Astrocyte (in vitro differentiated cells and primary cell): ENCODE results near the gene ACOX3. TPM values are rescaled to one million over a fixed set of nuclear protein-coding genes. Genes with fewer than 3 reads are reported as not detected.

ENCODE experiments used
- DNase-seq: peaks from one replicate; pipeline ENCODE4 v3.0.0-alpha.2; 2010; ENCODE audit warnings: low read depth
- FAIRE-seq: peaks from 2 replicates; lab custom pipeline; 2011; peaks lifted over from hg19 to GRCh38; lab: Jason Lieb, UNC
- H2AFZ ChIP-seq: 2 replicates; pipeline ENCODE4 v1.6.0; 2012; ENCODE audit warnings: low read depth, low read length, inconsistent platforms
- H3K27ac ChIP-seq: 2 replicates; pipeline ENCODE4 v1.5.1; 2011; ENCODE audit warnings: low read depth, low read length, inconsistent platforms
- H3K27me3 ChIP-seq: 2 replicates; pipeline ENCODE4 v1.6.0; 2011; ENCODE audit warnings: low read length, inconsistent platforms; ENCODE audit not compliant: insufficient read depth
- H3K36me3 ChIP-seq: 2 replicates; pipeline ENCODE4 v1.5.1; 2011; ENCODE audit warnings: low read length, inconsistent platforms; ENCODE audit not compliant: insufficient read depth
- H3K4me1 ChIP-seq: 2 replicates; pipeline ENCODE4 v1.5.1; 2011; ENCODE audit warnings: low read length, inconsistent platforms; ENCODE audit not compliant: insufficient read depth
- H3K4me2 ChIP-seq: 2 replicates; pipeline ENCODE4 v1.6.0; 2012; ENCODE audit warnings: low read length, inconsistent platforms
- H3K4me3 ChIP-seq: 2 replicates; pipeline ENCODE4 v1.5.1; 2011; ENCODE audit warnings: low read depth, mild to moderate bottlenecking, low read length, inconsistent platforms; ENCODE audit not compliant: insufficient read depth
- H3K79me2 ChIP-seq: 2 replicates; pipeline ENCODE4 v1.6.0; 2012; ENCODE audit warnings: mild to moderate bottlenecking, low read length, inconsistent platforms; ENCODE audit not compliant: insufficient read depth
- H3K9ac ChIP-seq: 2 replicates; pipeline ENCODE4 v1.6.0; 2012; ENCODE audit warnings: mild to moderate bottlenecking, low read length, inconsistent platforms
- H3K9me3 ChIP-seq: 2 replicates; pipeline ENCODE4 v1.5.1; 2012; ENCODE audit warnings: low read depth, mild to moderate bottlenecking, low read length, inconsistent platforms; ENCODE audit not compliant: insufficient read depth
- H4K20me1 ChIP-seq: 2 replicates; pipeline ENCODE4 v1.6.0; 2012; ENCODE audit warnings: low read length, inconsistent platforms; ENCODE audit not compliant: insufficient read depth
- H3K27ac Mint-ChIP-seq: one replicate; pipeline ENCODE4 v1.8.0; 2021; ENCODE audit warnings: mild to moderate bottlenecking, mixed read lengths; ENCODE audit not compliant: unreplicated experiment
- H3K27me3 Mint-ChIP-seq: one replicate; pipeline ENCODE4 v1.8.0; 2021; ENCODE audit warnings: low read depth, mixed read lengths; ENCODE audit not compliant: unreplicated experiment
- H3K36me3 Mint-ChIP-seq: one replicate; pipeline ENCODE4 v1.8.0; 2021; ENCODE audit warnings: low read depth, mixed read lengths; ENCODE audit not compliant: unreplicated experiment
- H3K4me1 Mint-ChIP-seq: one replicate; pipeline ENCODE4 v1.8.0; 2021; ENCODE audit warnings: low read depth, mixed read lengths; ENCODE audit not compliant: unreplicated experiment
- H3K4me3 Mint-ChIP-seq: one replicate; pipeline ENCODE4 v1.8.0; 2021; ENCODE audit warnings: mild to moderate bottlenecking, moderate library complexity, mixed read lengths; ENCODE audit not compliant: unreplicated experiment
- H3K9me3 Mint-ChIP-seq: one replicate; pipeline ENCODE4 v1.8.0; 2021; ENCODE audit warnings: mild to moderate bottlenecking, mixed read lengths; ENCODE audit not compliant: unreplicated experiment
- EZH2 ChIP-seq: IDR thresholded peaks from 2 replicates; pipeline ENCODE4 v1.6.1; 2012; ENCODE audit warnings: mild to moderate bottlenecking, low read length, inconsistent platforms; ENCODE audit not compliant: insufficient read depth
- total RNA-seq: library from RNA; stranded (reverse); gene quantifications from 2 replicates; pipeline ENCODE4 v1.2.1, GENCODE V29; 2021
- TF ChIP-seq, protein P1 (sequence below): IDR thresholded peaks from 2 replicates; pipeline ENCODE4 v1.5.1; 2011; ENCODE audit warnings: low read depth, mild to moderate bottlenecking, inconsistent platforms, low read length, moderate library complexity; ENCODE audit not compliant: insufficient read depth

Gene ACOX3
- total RNA-seq, 1 donor from 2014 or later: 45.6 TPM

DNA sequence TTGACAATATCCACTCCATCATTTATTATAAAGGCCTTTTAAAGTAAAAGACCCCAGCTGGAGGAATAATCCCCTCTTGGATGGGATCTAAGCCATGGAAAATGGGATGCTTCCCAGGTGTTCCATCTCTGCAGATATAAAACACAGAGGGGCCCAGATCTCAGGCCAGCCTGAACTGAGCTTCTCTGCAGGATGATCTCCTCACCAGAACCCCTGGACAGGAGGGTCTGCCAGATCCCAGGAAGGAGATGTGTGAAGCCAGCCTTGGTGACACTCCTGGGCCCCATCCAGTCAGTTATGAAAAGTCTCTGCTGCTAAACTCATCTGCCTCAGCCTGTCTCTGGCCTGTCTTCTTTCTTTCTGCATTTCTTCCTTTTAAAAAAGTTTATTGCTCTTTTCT lies 114.3 kb downstream of the ACOX3 start:
- DNase-seq: no peak
- Histone ChIP-seq H3K4me3 (no peak overlapping the region), H3K79me2 (no peaks in the 10 kb centered on the region), H3K4me2 (no peak overlapping the region), H4K20me1 (no peaks in the 10 kb centered on the region), H3K9ac (no peak overlapping the region), H2AFZ (no peak overlapping the region), H3K4me1 (no peaks in the 10 kb centered on the region), H3K9me3 (no peaks in the 10 kb centered on the region), H3K27ac (no peak overlapping the region), H3K36me3 (no peaks in the 10 kb centered on the region), H3K27me3 (no peaks in the 10 kb centered on the region)
- Mint-ChIP-seq H3K4me3 (no peak overlapping the region), H3K27me3 (peaks cover 22% of the 10 kb centered on the region), H3K36me3 (no peaks in the 10 kb centered on the region), H3K27ac (no peak overlapping the region), H3K4me1 (no peaks in the 10 kb centered on the region), H3K9me3 (peaks cover 7% of the 10 kb centered on the region)
- TF ChIP-seq, protein P1, sequence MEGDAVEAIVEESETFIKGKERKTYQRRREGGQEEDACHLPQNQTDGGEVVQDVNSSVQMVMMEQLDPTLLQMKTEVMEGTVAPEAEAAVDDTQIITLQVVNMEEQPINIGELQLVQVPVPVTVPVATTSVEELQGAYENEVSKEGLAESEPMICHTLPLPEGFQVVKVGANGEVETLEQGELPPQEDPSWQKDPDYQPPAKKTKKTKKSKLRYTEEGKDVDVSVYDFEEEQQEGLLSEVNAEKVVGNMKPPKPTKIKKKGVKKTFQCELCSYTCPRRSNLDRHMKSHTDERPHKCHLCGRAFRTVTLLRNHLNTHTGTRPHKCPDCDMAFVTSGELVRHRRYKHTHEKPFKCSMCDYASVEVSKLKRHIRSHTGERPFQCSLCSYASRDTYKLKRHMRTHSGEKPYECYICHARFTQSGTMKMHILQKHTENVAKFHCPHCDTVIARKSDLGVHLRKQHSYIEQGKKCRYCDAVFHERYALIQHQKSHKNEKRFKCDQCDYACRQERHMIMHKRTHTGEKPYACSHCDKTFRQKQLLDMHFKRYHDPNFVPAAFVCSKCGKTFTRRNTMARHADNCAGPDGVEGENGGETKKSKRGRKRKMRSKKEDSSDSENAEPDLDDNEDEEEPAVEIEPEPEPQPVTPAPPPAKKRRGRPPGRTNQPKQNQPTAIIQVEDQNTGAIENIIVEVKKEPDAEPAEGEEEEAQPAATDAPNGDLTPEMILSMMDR: no peak
- TF ChIP-seq EZH2: no peak
- no peak for FAIRE-seq

- TF ChIP-seq EZH2: no peak
- TF ChIP-seq, protein P1: no peak
- H3K79me2 ChIP-seq: no peaks in the 10 kb centered on the region
- Mint-ChIP-seq H3K36me3 (no peaks in the 10 kb centered on the region), H3K9me3 (peaks cover 7% of the 10 kb centered on the region), H3K4me3 (no peak overlapping the region), H3K27ac (no peak overlapping the region), H3K27me3 (peaks cover 22% of the 10 kb centered on the region), H3K4me1 (no peaks in the 10 kb centered on the region)
- H3K9ac ChIP-seq: no peak overlapping the region
- FAIRE-seq (no peak), DNase-seq (no peak)
- H3K4me2 ChIP-seq: no peak overlapping the region
- no peaks in the 10 kb centered on the region for H3K27me3 ChIP-seq
- no peaks in the 10 kb centered on the region for H3K36me3 ChIP-seq
- no peak overlapping the region for H3K27ac ChIP-seq
- no peak overlapping the region for H3K4me3 ChIP-seq
- no peak overlapping the region for H2AFZ ChIP-seq
- H3K4me1 ChIP-seq: no peaks in the 10 kb centered on the region
- no peaks in the 10 kb centered on the region for H3K9me3 ChIP-seq
- no peaks in the 10 kb centered on the region for H4K20me1 ChIP-seq
These were observed 115.1 kb downstream of the ACOX3 start for GRCh38 chr4:8325291-8325973.

DNA sequence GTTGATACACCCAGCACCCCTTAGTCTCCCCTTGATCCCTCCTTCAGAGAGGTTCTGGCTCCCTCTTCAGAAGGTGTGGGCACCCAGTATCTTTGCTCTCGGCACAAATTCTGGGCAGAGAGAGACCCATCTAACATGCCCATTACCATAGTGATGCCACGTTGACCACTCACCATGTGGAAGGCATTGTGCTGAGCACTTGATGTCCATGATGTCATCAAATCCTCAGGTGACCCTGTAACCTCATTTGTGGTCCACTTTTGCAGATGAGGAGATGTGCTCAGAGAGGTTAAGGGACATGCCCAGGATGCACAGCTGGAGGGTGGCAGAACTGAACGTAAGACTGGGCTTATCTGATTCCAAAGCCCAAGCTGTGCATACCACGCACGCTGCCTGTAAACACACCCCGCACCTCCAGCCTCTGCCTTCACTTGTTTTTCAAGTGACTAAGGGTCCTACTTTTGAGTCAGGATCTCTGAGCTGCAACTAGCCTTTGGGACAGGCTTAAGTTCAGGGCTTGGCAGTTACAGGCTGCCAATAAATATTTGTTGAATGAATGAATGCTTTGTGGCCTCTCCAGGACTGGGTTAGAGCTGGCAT lies 115.8 kb downstream of the ACOX3 start:
- Histone ChIP-seq H3K27me3 (no peaks in the 10 kb centered on the region), H3K9me3 (no peaks in the 10 kb centered on the region), H3K4me2 (no peak overlapping the region), H2AFZ (no peak overlapping the region), H3K9ac (no peak overlapping the region), H3K4me3 (no peak overlapping the region), H3K79me2 (no peaks in the 10 kb centered on the region), H4K20me1 (no peaks in the 10 kb centered on the region), H3K4me1 (no peaks in the 10 kb centered on the region), H3K36me3 (no peaks in the 10 kb centered on the region), H3K27ac (no peak overlapping the region)
- no peak for DNase-seq
- peak overlapping the region; percentile 34 for H3K4me3 Mint-ChIP-seq
- no peaks in the 10 kb centered on the region for H3K4me1 Mint-ChIP-seq
- peaks cover 19% of the 10 kb centered on the region for H3K27me3 Mint-ChIP-seq
- no peak for FAIRE-seq
- TF ChIP-seq EZH2: no peak
- TF ChIP-seq, protein P1: no peak
- no peak overlapping the region for H3K27ac Mint-ChIP-seq
- H3K9me3 Mint-ChIP-seq: peaks cover 7% of the 10 kb centered on the region
- H3K36me3 Mint-ChIP-seq: no peaks in the 10 kb centered on the region
